H9 (cell line): Measurements from ENCODE around the gene BMP7. TPM values are rescaled to one million over a fixed set of nuclear protein-coding genes. Genes with fewer than 3 reads are reported as not detected.

Source experiments
- DNase-seq: peaks from one replicate; pipeline ENCODE4 v3.0.0-alpha.2; 2017
- H2AFZ ChIP-seq: one replicate; pipeline ENCODE4 v1.6.1; 2013; ENCODE audit warnings: mild to moderate bottlenecking, low read length, control low read depth, moderate library complexity
- H2AK5ac ChIP-seq: 2 replicates; pipeline ENCODE4 v1.6.1; 2013; ENCODE audit warnings: low read length, control low read depth, mixed read lengths; ENCODE audit not compliant: insufficient read length
- H2BK120ac ChIP-seq: one replicate; pipeline ENCODE4 v1.6.1; 2013; ENCODE audit warnings: low read depth, mild to moderate bottlenecking, low read length, control low read depth, inconsistent platforms; ENCODE audit not compliant: poor library complexity, severe bottlenecking
- H2BK12ac ChIP-seq: 2 replicates; pipeline ENCODE4 v1.6.1; 2013; ENCODE audit warnings: low read length, control low read depth, mixed read lengths, low read depth; ENCODE audit not compliant: insufficient read length
- H2BK15ac ChIP-seq: 2 replicates; pipeline ENCODE4 v1.6.1; 2013; ENCODE audit warnings: low read depth, low read length, control low read depth
- H2BK20ac ChIP-seq: one replicate; pipeline ENCODE4 v1.6.1; 2013; ENCODE audit warnings: low read depth, mild to moderate bottlenecking, low read length, control low read depth, inconsistent platforms; ENCODE audit not compliant: poor library complexity, severe bottlenecking
- H2BK5ac ChIP-seq: 2 replicates; pipeline ENCODE4 v1.6.1; 2013; ENCODE audit warnings: low read length, control low read depth, mixed read lengths; ENCODE audit not compliant: insufficient read length
- H3K14ac ChIP-seq: 2 replicates; pipeline ENCODE4 v1.6.1; 2013; ENCODE audit warnings: low read length, control low read depth; ENCODE audit not compliant: insufficient read depth
- H3K18ac ChIP-seq: 2 replicates; pipeline ENCODE4 v1.6.1; 2013; ENCODE audit warnings: low read depth, mild to moderate bottlenecking, mixed read lengths, low read length, control low read depth; ENCODE audit not compliant: insufficient read length
- H3K23ac ChIP-seq: 2 replicates; pipeline ENCODE4 v1.6.1; 2013; ENCODE audit warnings: low read length, control low read depth, mixed read lengths, low read depth; ENCODE audit not compliant: insufficient read length
- H3K23me2 ChIP-seq: 2 replicates; pipeline ENCODE4 v1.6.1; 2013; ENCODE audit warnings: low read depth, mild to moderate bottlenecking, mixed read lengths, low read length, control low read depth; ENCODE audit not compliant: insufficient read length, poor library complexity, severe bottlenecking
- H3K27ac ChIP-seq: 2 replicates; pipeline ENCODE4 v1.5.1; 2013; ENCODE audit warnings: low read length, control low read depth, mixed read lengths, low read depth; ENCODE audit not compliant: insufficient read length
- H3K27me3 ChIP-seq: 2 replicates; pipeline ENCODE4 v1.6.1; 2013; ENCODE audit warnings: low read length, control low read depth, inconsistent platforms; ENCODE audit not compliant: insufficient read depth
- H3K4ac ChIP-seq: 2 replicates; pipeline ENCODE4 v1.6.1; 2013; ENCODE audit warnings: low read depth, mild to moderate bottlenecking, control low read depth, inconsistent platforms, low read length, moderate library complexity
- H3K4me1 ChIP-seq: 2 replicates; pipeline ENCODE4 v1.6.1; 2013; ENCODE audit warnings: low read length, control low read depth, inconsistent platforms; ENCODE audit not compliant: insufficient read depth
- H3K4me2 ChIP-seq: 2 replicates; pipeline ENCODE4 v1.6.1; 2013; ENCODE audit warnings: low read length, control low read depth, mixed read lengths; ENCODE audit not compliant: insufficient read length, insufficient read depth
- H3K56ac ChIP-seq: 2 replicates; pipeline ENCODE4 v1.6.1; 2013; ENCODE audit warnings: low read depth, mild to moderate bottlenecking, mixed read lengths, low read length, control low read depth; ENCODE audit not compliant: insufficient read length
- H3K79me1 ChIP-seq: 2 replicates; pipeline ENCODE4 v1.6.1; 2013; ENCODE audit warnings: low read depth, mild to moderate bottlenecking, moderate library complexity, low read length, control low read depth, inconsistent platforms; ENCODE audit not compliant: insufficient read depth, poor library complexity, severe bottlenecking
- H3K79me2 ChIP-seq: 2 replicates; pipeline ENCODE4 v1.6.1; 2013; ENCODE audit warnings: low read length, control low read depth, inconsistent platforms; ENCODE audit not compliant: insufficient read depth
- H3K9ac ChIP-seq: 2 replicates; pipeline ENCODE4 v1.6.1; 2013; ENCODE audit warnings: low read length, control low read depth, mixed read lengths; ENCODE audit not compliant: insufficient read length; ENCODE audit errors: extremely low read depth
- H3K9me3 ChIP-seq: one replicate; pipeline ENCODE4 v1.6.1; 2013; ENCODE audit warnings: low read depth, low read length, inconsistent platforms; ENCODE audit not compliant: control insufficient read depth
- H3T11ph ChIP-seq: one replicate; pipeline ENCODE4 v1.6.1; 2013; ENCODE audit warnings: mild to moderate bottlenecking, low read length, control low read depth, inconsistent platforms
- H4K20me1 ChIP-seq: one replicate; pipeline ENCODE4 v1.6.1; 2013; ENCODE audit not compliant: control insufficient read depth, insufficient read length, insufficient read depth
- H4K5ac ChIP-seq: 2 replicates; pipeline ENCODE4 v1.6.1; 2013; ENCODE audit warnings: low read depth, mild to moderate bottlenecking, mixed read lengths, low read length, control low read depth; ENCODE audit not compliant: insufficient read length
- H4K8ac ChIP-seq: replicated peaks from 2 replicates; pipeline ENCODE4 v1.6.1; 2013; ENCODE audit warnings: low read length, control low read depth, mixed read lengths, low read depth; ENCODE audit not compliant: insufficient read length
- H4K91ac ChIP-seq: 2 replicates; pipeline ENCODE4 v1.6.1; 2013; ENCODE audit warnings: low read depth, mild to moderate bottlenecking, moderate library complexity, mixed read lengths, low read length, control low read depth; ENCODE audit not compliant: insufficient read length
- H3K27ac Mint-ChIP-seq, 3 experiments: 2 replicates in 2 of 3; 3 replicates in 1 of 3; pipeline ENCODE4 v1.8.0; 2020 to 2021; ENCODE audit warnings: mixed read lengths in 3 of 3, mild to moderate bottlenecking in 1 of 3, moderate library complexity in 1 of 3
- H3K27me3 Mint-ChIP-seq: 2 replicates; pipeline ENCODE4 v1.8.0; 2021; ENCODE audit warnings: low read depth, mild to moderate bottlenecking, moderate library complexity, mixed read lengths
- H3K36me3 Mint-ChIP-seq, 3 experiments: 2 replicates in 2 of 3; 3 replicates in 1 of 3; pipeline ENCODE4 v1.8.0; 2020 to 2021; ENCODE audit warnings: low read depth in 3 of 3, mixed read lengths in 3 of 3; ENCODE audit not compliant: insufficient read depth in 1 of 3
- H3K4me1 Mint-ChIP-seq, 2 experiments: 2 replicates each; pipeline ENCODE4 v1.8.0; 2020; ENCODE audit warnings: mixed read lengths in 2 of 2
- H3K4me3 Mint-ChIP-seq, 2 experiments: 2 replicates in 1 of 2; 3 replicates in 1 of 2; pipeline ENCODE4 v1.8.0; 2020 to 2021; ENCODE audit warnings: mild to moderate bottlenecking in 2 of 2, mixed read lengths in 2 of 2, moderate library complexity in 1 of 2
- H3K9me3 Mint-ChIP-seq, 2 experiments: 2 replicates in 1 of 2; 3 replicates in 1 of 2; pipeline ENCODE4 v1.8.0; 2020; ENCODE audit warnings: mild to moderate bottlenecking in 2 of 2, mixed read lengths in 2 of 2, moderate library complexity in 1 of 2
- WGBS: extraction: QIAGEN DNeasy Blood & Tissue Kit; methylation state at CpG from one replicate; pipeline ENCODE4 v1.1.7; 2013; ENCODE audit warnings: missing lambda C conversion rate, low lambda C conversion rate, mixed read lengths; ENCODE audit not compliant: insufficient read length; ENCODE audit errors: extremely low coverage; 5-methylcytosine and 5-hydroxymethylcytosine counted together
- total RNA-seq: library from RNA; stranded (reverse); gene quantifications from 2 replicates; pipeline ENCODE4 v1.2.1, GENCODE V29; 2021
- TF ChIP-seq, protein P1 (sequence below): fragments of 200-600 bp; sonication (generic); conservative IDR thresholded peaks from 3 replicates; pipeline ENCODE4 v1.8.0; 2021; ENCODE audit warnings: antibody characterized with exemption, mild to moderate bottlenecking

The BMP7 gene
- total RNA-seq, 1 experiment from 2014 or later, result 17.7 TPM

- H3K18ac ChIP-seq, result no peak overlapping the region
- no peaks in the 10 kb centered on the region for H3K23me2 ChIP-seq
- no peak overlapping the region for H3K9ac ChIP-seq
- H2BK15ac ChIP-seq, result no peak overlapping the region
- Mint-ChIP-seq H3K27me3 (peaks cover 6% of the 10 kb centered on the region), H3K27ac (peak overlapping the region in 2 of 3 experiments; percentile 9 to 90; a peak in 3 of 7 replicates), H3K4me1 (peaks cover 20 to 36% of the 10 kb centered on the region in 2 experiments), H3K9me3 (peaks cover 6 to 7% of the 10 kb centered on the region in 2 experiments; a peak in 4 of 5 replicates), H3K4me3 (peak overlapping the region; percentile 15 to 28; a peak in 2 of 5 replicates), H3K36me3 (peaks cover 3 to 6% (median 4%) of the 10 kb centered on the region in 3 experiments; a peak in 4 of 7 replicates)
- H4K5ac ChIP-seq, result no peak overlapping the region
- no peak for DNase-seq
- H3K14ac ChIP-seq, result no peak overlapping the region
- H3K79me1 ChIP-seq, result no peaks in the 10 kb centered on the region
- no peak overlapping the region for H4K8ac ChIP-seq
- H4K91ac ChIP-seq, result no peak overlapping the region
- no peak overlapping the region for H2AK5ac ChIP-seq
- no peaks in the 10 kb centered on the region for H3K9me3 ChIP-seq
- H4K20me1 ChIP-seq, result no peaks in the 10 kb centered on the region
- H3K4me1 ChIP-seq, result no peaks in the 10 kb centered on the region
- no peak overlapping the region for H3K27ac ChIP-seq
- H2BK20ac ChIP-seq, result no peak overlapping the region
- H3K79me2 ChIP-seq, result no peaks in the 10 kb centered on the region
- no peak overlapping the region for H3K4ac ChIP-seq
- H2BK120ac ChIP-seq, result no peak overlapping the region
- H3K4me2 ChIP-seq, result peak overlapping the region; percentile 19
- no peak overlapping the region for H2BK12ac ChIP-seq
- TF ChIP-seq, protein P1, sequence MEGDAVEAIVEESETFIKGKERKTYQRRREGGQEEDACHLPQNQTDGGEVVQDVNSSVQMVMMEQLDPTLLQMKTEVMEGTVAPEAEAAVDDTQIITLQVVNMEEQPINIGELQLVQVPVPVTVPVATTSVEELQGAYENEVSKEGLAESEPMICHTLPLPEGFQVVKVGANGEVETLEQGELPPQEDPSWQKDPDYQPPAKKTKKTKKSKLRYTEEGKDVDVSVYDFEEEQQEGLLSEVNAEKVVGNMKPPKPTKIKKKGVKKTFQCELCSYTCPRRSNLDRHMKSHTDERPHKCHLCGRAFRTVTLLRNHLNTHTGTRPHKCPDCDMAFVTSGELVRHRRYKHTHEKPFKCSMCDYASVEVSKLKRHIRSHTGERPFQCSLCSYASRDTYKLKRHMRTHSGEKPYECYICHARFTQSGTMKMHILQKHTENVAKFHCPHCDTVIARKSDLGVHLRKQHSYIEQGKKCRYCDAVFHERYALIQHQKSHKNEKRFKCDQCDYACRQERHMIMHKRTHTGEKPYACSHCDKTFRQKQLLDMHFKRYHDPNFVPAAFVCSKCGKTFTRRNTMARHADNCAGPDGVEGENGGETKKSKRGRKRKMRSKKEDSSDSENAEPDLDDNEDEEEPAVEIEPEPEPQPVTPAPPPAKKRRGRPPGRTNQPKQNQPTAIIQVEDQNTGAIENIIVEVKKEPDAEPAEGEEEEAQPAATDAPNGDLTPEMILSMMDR, result no peak
- no peak overlapping the region for H2AFZ ChIP-seq
- no CpG with 5 or more reads among the region's 13 CpGs for WGBS
- no peak overlapping the region for H3K23ac ChIP-seq
- H3K56ac ChIP-seq, result no peak overlapping the region
- H2BK5ac ChIP-seq, result no peak overlapping the region
- H3K27me3 ChIP-seq, result no peaks in the 10 kb centered on the region; the same call in 1 of the 2 replicates
- H3T11ph ChIP-seq, result no peak overlapping the region
These were observed 107.1 kb downstream of the BMP7 start for GRCh38 chr20:57159193-57159851.
